K562 (cell line): Measurements from ENCODE around the gene CTF1. TPM values are rescaled to one million over a fixed set of nuclear protein-coding genes. Genes with fewer than 3 reads are reported as not detected.

Experiments used
- DIDO1 ChIP-seq: fragments of 450-650 bp; IDR thresholded peaks from 2 replicates; pipeline ENCODE4 v1.6.1; 2016; ENCODE audit warnings: low read depth, missing biosample characterization, missing genetic modification characterization
- GABPB2 ChIP-seq: fragments of 250-450 bp; sonication (Bioruptor Pico); conservative IDR thresholded peaks from 2 replicates; pipeline ENCODE4 v1.5.1; 2021; ENCODE audit warnings: mild to moderate bottlenecking
- HCFC1 ChIP-seq: IDR thresholded peaks from 2 replicates; pipeline ENCODE4 v1.6.1; 2012; ENCODE audit warnings: low read depth, low read length, improper control_type of control experiment
- MED1 ChIP-seq: sonication (generic); formaldehyde crosslinking; IDR thresholded peaks from 2 replicates; pipeline ENCODE4 v1.8.1; 2023; ENCODE audit warnings: missing genetic modification reagents, borderline replicate concordance
- NR3C1 ChIP-seq: sonication (generic); formaldehyde crosslinking; IDR thresholded peaks from 2 replicates; pipeline ENCODE4 v1.8.1; 2022; ENCODE audit warnings: missing genetic modification reagents
- POLR3G ChIP-seq: IDR thresholded peaks from 2 replicates; pipeline ENCODE4 v1.6.1; 2011; ENCODE audit not compliant: insufficient read length, insufficient replicate concordance; ENCODE audit errors: extremely low read depth
- RBM34 ChIP-seq: fragments of 200-400 bp; formaldehyde crosslinking; IDR thresholded peaks from 2 replicates; pipeline ENCODE4 v1.6.1; 2018; ENCODE audit warnings: low read length, borderline replicate concordance; ENCODE audit not compliant: insufficient read depth
- TAL1 ChIP-seq: fragments of 450-650 bp; IDR thresholded peaks from 2 replicates; pipeline ENCODE4 v1.6.1; 2016; ENCODE audit warnings: mild to moderate bottlenecking
- U2AF2 ChIP-seq: fragments of 200-400 bp; formaldehyde crosslinking; optimal IDR thresholded peaks from 2 replicates; pipeline ENCODE3; 2017; ENCODE audit warnings: low read depth, mild to moderate bottlenecking, low read length
- ZC3H4 ChIP-seq: sonication (generic); formaldehyde crosslinking; IDR thresholded peaks from 2 replicates; pipeline ENCODE4 v1.9.0; 2021; ENCODE audit warnings: missing genetic modification reagents, borderline replicate concordance
- ZNF174 ChIP-seq: fragments of 250-450 bp; sonication (Bioruptor Pico); IDR thresholded peaks from 2 replicates; pipeline ENCODE4 v1.4.0; 2020; ENCODE audit warnings: mild to moderate bottlenecking
- ZNF347 ChIP-seq: fragments of 450-650 bp; formaldehyde crosslinking; IDR thresholded peaks from 2 replicates; pipeline ENCODE4 v1.4.0; 2020; ENCODE audit warnings: low read depth, mild to moderate bottlenecking, moderate library complexity
- ZNF76 ChIP-seq: fragments of 250-450 bp; sonication (Bioruptor Pico); IDR thresholded peaks from 2 replicates; pipeline ENCODE4 v1.4.0; 2020; ENCODE audit warnings: mild to moderate bottlenecking, moderate library complexity, borderline replicate concordance
- polyA plus RNA-seq, 8 experiments: library from polyadenylated mRNA; depleted of rRNA in 4 of 8; stranded (reverse) in 5 of 8; unstranded in 3 of 8; fragments of >200 nt; fragmentation: Nextera tagmentation in 2 of 8; fragmentation: Illumina TruSeq in 1 of 8; extraction: Ambion mirVana in 2 of 8; extraction: Trizol in 1 of 8; gene quantifications; 2 replicates each; pipeline versions ENCODE4 v1.2.1 to v1.2.3, GENCODE V29; 2011 to 2014; ENCODE audit warnings: inconsistent platforms in 1 of 8, missing spikeins in 1 of 8
- total RNA-seq, 7 experiments: library from RNA; depleted of rRNA in 6 of 7; stranded (reverse); fragments of >200 nt in 6 of 7; fragmentation: Illumina TruSeq in 2 of 7; extraction: Trizol in 2 of 7; gene quantifications; 2 replicates each; pipeline versions ENCODE4 v1.2.1 to v1.2.3, GENCODE V29; 2011 to 2021; ENCODE audit warnings: low replicate concordance in 1 of 7
- TF ChIP-seq, protein P1 (sequence below): sonication (generic); formaldehyde crosslinking; IDR thresholded peaks from 2 replicates; pipeline ENCODE4 v1.8.1; 2023; ENCODE audit warnings: mild to moderate bottlenecking, missing genetic modification reagents
- TF ChIP-seq, protein P2 (sequence below): fragments of 250-450 bp; sonication (Bioruptor Pico); IDR thresholded peaks from 2 replicates; pipeline ENCODE4 v1.5.0; 2021; ENCODE audit warnings: mild to moderate bottlenecking, moderate library complexity
- TF ChIP-seq, protein P3 (sequence below): fragments of 250-450 bp; sonication (Bioruptor Pico); IDR thresholded peaks from 2 replicates; pipeline ENCODE4 v1.5.0; 2020; ENCODE audit warnings: mild to moderate bottlenecking, borderline replicate concordance
- TF ChIP-seq, protein P4 (sequence below): fragments of 250-450 bp; sonication (Bioruptor Pico); IDR thresholded peaks from 2 replicates; pipeline ENCODE4 v1.8.0; 2021; ENCODE audit warnings: borderline replicate concordance, mild to moderate bottlenecking, moderate library complexity; ENCODE audit not compliant: poor library complexity, severe bottlenecking
- TF ChIP-seq, protein P5 (sequence below): fragments of 250-450 bp; sonication (Bioruptor Pico); IDR thresholded peaks from 2 replicates; pipeline ENCODE4 v1.4.0; 2020; ENCODE audit warnings: mild to moderate bottlenecking

CTF1 gene
- total and polyA plus RNA-seq, 9 of the 15 experiments (the other 6 are each of a cell fraction or from before 2014, with no cell fraction given), result 0.24 to 2.5 (median 0.44) TPM

DNA sequence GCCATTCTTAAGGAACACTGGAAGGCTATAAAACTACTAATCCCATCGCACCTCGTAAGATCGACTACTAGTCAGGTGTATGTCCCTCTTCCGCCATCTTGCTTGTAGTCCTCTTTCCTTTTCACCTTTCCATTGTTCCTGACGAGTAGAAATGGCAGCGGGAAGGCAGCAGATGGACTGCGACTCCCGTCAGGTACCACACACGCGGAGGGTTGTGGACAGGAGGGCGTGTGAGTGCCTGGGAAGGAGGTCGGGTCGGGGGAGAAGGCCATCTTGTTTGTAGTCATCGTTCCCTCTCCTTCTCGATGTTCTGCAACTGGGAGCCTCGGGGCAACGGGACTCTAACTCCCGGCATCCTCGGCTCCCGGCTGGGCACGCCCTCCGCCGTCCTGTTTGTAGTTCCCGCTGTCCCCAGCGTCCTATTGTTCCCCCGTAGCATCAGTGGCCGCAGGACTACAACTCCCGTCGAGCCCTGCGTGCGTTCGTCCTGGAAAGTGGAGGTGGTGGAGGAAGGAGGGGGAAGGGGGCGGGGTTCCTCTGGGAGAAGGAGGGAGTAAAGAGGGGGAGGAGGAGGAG is 26.6 kb downstream of the CTF1 start (continued):
- TF ChIP-seq ZC3H4 (CRISPR knock-in tag), result no peak
- peak; percentile 94 for TF ChIP-seq HCFC1
- TF ChIP-seq, protein P1, sequence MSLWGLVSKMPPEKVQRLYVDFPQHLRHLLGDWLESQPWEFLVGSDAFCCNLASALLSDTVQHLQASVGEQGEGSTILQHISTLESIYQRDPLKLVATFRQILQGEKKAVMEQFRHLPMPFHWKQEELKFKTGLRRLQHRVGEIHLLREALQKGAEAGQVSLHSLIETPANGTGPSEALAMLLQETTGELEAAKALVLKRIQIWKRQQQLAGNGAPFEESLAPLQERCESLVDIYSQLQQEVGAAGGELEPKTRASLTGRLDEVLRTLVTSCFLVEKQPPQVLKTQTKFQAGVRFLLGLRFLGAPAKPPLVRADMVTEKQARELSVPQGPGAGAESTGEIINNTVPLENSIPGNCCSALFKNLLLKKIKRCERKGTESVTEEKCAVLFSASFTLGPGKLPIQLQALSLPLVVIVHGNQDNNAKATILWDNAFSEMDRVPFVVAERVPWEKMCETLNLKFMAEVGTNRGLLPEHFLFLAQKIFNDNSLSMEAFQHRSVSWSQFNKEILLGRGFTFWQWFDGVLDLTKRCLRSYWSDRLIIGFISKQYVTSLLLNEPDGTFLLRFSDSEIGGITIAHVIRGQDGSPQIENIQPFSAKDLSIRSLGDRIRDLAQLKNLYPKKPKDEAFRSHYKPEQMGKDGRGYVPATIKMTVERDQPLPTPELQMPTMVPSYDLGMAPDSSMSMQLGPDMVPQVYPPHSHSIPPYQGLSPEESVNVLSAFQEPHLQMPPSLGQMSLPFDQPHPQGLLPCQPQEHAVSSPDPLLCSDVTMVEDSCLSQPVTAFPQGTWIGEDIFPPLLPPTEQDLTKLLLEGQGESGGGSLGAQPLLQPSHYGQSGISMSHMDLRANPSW (CRISPR knock-in tag), result no peak
- no peak; the same call in 1 of the 2 replicates for TF ChIP-seq DIDO1 (tag)
- TF ChIP-seq, protein P2, sequence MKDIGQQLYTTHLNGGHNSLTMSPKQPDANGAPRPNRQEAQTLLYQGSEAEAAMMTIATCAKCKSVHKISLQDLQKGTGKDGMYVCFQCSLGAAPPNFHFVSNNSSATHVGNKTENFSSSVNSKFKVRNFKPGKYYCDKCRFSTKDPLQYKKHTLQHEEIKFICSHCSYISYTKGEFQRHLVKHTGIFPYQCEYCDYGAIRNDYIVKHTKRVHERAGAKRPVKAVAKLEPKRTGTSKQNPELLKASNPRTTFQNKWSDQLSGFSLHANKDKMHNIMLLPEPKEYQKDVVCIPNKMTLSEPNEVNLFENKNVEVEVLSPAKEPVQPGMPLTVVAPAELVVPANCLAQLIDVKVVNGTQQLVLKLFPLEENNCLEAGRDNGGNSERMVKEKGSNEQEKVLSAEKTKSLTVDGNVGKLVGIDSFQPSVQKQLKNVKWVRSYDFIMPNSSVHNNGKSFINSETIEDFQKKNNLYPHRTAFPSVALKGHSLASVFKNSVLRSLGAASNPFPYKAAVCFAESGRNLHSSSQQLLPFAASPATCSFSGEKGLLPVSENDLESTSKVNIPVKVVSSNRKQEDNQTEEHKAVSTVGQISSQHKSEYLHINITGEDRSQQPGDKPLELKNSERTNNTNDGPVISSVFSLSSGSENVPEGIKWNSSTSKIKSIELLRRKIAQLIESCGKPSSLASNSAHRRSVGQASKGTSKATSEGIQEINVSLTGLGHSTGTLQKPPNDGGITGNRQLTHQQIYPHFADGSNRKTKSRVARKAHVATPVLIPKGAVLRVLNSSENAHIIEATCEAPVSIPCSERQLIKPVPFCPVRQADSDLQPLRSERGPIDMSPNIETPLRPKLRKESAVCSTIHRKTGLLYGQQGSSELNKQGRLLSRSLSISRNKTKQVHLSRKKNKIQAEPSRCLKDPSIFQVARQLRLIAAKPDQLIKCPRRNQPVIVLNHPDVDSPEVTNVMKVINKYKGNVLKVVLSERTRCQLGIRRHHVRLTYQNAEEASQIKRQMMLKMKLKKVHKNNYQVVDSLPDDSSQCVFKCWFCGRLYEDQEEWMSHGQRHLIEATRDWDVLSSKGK (CRISPR knock-in tag), result no peak
- no peak for TF ChIP-seq GABPB2 (CRISPR knock-in tag)
- TF ChIP-seq TAL1, result no peak
- TF ChIP-seq ZNF76 (CRISPR knock-in tag), result no peak; the same call in 1 of the 2 replicates
- TF ChIP-seq, protein P3, sequence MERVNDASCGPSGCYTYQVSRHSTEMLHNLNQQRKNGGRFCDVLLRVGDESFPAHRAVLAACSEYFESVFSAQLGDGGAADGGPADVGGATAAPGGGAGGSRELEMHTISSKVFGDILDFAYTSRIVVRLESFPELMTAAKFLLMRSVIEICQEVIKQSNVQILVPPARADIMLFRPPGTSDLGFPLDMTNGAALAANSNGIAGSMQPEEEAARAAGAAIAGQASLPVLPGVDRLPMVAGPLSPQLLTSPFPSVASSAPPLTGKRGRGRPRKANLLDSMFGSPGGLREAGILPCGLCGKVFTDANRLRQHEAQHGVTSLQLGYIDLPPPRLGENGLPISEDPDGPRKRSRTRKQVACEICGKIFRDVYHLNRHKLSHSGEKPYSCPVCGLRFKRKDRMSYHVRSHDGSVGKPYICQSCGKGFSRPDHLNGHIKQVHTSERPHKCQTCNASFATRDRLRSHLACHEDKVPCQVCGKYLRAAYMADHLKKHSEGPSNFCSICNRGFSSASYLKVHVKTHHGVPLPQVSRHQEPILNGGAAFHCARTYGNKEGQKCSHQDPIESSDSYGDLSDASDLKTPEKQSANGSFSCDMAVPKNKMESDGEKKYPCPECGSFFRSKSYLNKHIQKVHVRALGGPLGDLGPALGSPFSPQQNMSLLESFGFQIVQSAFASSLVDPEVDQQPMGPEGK (CRISPR knock-in tag), result no peak
- no peak for TF ChIP-seq MED1 (CRISPR knock-in tag)
- no peak for TF ChIP-seq RBM34
- no peak for TF ChIP-seq U2AF2
- TF ChIP-seq, protein P4, sequence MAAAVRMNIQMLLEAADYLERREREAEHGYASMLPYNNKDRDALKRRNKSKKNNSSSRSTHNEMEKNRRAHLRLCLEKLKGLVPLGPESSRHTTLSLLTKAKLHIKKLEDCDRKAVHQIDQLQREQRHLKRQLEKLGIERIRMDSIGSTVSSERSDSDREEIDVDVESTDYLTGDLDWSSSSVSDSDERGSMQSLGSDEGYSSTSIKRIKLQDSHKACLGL (CRISPR knock-in tag), result no peak
- no peak for TF ChIP-seq ZNF347 (CRISPR knock-in tag)
- TF ChIP-seq ZNF174 (CRISPR knock-in tag), result no peak
- TF ChIP-seq POLR3G, result no peak
- TF ChIP-seq NR3C1 (CRISPR knock-in tag), result no peak
- TF ChIP-seq, protein P5, sequence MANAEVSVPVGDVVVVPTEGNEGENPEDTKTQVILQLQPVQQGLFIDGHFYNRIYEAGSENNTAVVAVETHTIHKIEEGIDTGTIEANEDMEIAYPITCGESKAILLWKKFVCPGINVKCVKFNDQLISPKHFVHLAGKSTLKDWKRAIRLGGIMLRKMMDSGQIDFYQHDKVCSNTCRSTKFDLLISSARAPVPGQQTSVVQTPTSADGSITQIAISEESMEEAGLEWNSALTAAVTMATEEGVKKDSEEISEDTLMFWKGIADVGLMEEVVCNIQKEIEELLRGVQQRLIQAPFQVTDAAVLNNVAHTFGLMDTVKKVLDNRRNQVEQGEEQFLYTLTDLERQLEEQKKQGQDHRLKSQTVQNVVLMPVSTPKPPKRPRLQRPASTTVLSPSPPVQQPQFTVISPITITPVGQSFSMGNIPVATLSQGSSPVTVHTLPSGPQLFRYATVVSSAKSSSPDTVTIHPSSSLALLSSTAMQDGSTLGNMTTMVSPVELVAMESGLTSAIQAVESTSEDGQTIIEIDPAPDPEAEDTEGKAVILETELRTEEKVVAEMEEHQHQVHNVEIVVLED (CRISPR knock-in tag), result peak; percentile 91
